HUDEP-2 (cell line): ENCODE measurements around the gene RPL22.

Experiments used
- DNase-seq, 76 experiments: peaks; one replicate each; lab custom pipeline; 2025; ENCODE audit not compliant: unreplicated experiment in 76 of 76; lab: John Stamatoyannopoulos, UW

Gene RPL22

GRCh38 chr1:6177681-6178380 is 21.6 kb downstream of the RPL22 start:
- DNase-seq, result no peak

GRCh38 chr1:6176779-6177178 is 22.6 kb downstream of the RPL22 start:
- no peak for DNase-seq

- DNase-seq, result no peak
These were observed 24.0 kb downstream of the RPL22 start for GRCh38 chr1:6175411-6175828.

DNA sequence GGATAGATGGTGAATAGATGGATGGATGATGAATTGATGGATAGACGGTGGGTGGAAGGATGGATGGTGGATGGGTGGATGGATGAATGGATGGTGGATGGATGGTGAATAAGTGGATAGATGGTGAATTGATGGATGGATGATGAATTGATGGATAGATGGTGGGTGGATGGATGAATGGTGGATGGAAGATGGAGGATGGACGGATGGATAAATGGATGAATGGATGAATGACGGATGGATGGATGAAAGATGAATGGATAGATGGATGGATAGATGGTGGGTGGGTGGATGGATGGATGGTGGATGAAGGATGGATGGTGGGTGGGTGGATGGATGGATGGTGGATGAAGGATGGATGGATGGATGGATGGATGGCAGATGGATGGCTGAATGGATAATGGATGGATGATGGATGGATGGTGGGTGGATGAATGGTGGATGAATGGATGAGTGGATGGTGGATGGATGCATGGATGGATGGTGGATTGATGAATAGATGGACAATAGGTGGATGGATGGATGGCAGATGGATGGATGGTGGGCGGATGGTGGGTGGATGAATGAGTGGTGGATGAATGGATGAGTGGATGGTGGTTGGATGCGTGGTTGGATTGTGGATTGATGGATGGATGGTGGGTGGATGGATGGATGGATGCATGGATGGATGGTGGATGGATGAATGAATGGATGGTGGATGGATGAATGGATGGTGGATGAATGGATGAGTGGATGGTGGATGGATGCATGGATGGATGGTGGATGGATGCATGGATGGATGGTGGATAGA is 24.6 kb downstream of the RPL22 start:
- DNase-seq, result no peak

- no peak for DNase-seq
These were observed 26.8 kb downstream of the RPL22 start for GRCh38 chr1:6172549-6172948.

DNA sequence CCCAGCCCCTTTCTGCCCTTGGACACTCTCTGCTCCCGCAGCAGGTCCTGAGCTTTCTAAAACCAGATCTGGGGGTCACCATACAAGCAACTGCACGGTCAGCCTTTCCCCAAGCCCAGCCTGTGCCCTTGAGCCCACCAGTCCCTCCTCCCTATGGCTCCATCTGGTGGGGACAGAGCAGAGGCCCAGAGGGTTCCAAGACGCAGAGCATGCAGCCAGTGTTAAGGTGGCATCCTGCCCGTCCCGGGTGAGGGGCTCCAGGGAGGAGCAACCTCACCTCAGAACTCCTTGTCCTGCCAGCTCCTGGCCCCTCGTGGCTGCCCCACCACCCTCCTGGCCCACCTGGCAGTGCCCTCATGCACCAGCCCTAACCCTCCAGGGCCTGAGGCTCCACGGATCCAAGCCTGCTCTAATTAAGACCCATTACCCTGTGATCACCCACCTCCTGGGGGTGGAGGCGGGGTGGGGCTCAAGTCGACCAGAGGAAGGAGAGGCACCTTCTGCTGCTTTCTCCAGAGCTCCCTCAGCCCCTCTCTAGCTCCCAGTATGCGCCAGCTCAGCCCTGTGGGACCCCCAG is 27.8 kb downstream of the RPL22 start:
- DNase-seq, result peak in 17 of 76 experiments; percentile 5 to 40 (median 24)

DNA sequence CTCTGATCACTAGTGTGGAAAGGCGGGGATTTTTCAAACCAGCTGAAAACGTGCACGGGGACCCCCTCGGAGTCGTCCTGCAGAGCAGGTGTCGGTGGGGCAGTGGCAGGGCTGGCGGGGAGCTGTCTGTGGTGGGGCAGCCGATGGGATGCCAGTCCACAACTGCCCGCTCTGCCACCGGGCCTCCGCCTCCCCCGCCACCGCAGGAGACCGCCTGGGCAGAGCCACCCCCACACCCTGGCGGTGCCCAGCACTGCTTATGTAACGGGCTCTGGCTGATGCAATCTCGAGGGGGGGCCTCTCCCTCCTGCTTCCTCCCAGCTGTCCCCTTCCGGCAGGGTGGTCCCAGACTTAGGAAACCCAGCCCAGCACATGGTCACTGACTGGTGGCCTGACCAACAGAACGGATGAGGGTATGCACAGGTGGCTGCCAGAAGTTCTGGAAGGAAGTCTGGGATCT is 28.6 kb downstream of the RPL22 start:
- peak in 19 of 76 experiments; percentile 8 to 47 (median 25) for DNase-seq

- DNase-seq, result no peak
These were observed 29.2 kb downstream of the RPL22 start for GRCh38 chr1:6170116-6170741.

GRCh38 chr1:6168947-6169586 is 30.3 kb downstream of the RPL22 start:
- DNase-seq, result no peak

GRCh38 chr1:6167391-6168303 is 31.7 kb downstream of the RPL22 start:
- no peak for DNase-seq

- no peak for DNase-seq
These were observed 32.6 kb downstream of the RPL22 start for GRCh38 chr1:6166655-6167390.

DNA sequence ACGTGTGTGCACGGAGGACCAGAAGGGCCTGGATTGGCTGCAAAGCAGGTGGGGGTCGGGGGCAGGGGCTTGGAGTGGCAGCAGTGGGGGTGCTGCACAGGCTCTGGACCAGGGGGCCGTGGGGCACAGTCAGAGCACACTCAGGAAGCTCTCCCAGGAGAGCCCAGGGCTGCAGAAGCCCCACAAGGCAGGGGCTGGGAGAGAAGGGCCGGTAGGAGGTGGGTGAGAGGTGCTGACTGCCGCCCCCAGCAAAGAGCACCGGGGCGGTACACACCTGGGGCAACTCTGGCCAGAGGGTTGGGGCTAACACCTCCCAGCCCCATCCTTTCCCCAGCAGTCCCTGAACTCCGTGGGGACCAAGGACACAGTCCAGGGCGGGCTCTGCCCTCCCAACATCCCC is 33.2 kb downstream of the RPL22 start:
- DNase-seq, result no peak

DNA sequence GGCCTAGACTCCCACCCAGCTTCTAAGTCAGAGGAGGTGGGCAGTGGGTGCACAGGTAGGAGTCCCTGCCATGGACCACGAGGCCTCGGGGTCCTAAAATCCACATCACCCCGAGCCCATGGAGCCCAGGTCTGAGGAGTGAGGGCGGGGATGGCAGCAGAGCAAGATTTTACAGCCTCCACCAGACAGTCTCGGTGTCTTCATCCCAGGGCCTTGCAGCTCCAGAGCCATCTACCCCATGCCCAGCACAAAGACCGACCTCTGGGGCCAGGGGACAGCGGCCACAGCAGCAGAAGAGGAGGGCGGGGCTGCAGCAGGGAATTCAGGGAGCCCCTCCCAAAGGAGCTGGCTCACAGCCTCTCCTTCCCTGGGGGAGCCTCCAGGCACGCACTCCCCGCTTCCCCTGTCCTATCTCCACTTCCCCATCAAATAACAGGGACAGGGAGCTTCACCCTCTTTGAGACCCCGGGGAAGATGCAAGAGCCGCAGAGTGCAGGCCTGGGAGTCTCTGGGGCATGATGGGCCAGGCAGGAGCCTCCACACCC is 33.9 kb downstream of the RPL22 start:
- DNase-seq, result no peak

GRCh38 chr1:6165027-6165426 is 34.4 kb downstream of the RPL22 start:
- DNase-seq, result no peak

- no peak for DNase-seq
These were observed 35.3 kb downstream of the RPL22 start for GRCh38 chr1:6163973-6164617.

DNA sequence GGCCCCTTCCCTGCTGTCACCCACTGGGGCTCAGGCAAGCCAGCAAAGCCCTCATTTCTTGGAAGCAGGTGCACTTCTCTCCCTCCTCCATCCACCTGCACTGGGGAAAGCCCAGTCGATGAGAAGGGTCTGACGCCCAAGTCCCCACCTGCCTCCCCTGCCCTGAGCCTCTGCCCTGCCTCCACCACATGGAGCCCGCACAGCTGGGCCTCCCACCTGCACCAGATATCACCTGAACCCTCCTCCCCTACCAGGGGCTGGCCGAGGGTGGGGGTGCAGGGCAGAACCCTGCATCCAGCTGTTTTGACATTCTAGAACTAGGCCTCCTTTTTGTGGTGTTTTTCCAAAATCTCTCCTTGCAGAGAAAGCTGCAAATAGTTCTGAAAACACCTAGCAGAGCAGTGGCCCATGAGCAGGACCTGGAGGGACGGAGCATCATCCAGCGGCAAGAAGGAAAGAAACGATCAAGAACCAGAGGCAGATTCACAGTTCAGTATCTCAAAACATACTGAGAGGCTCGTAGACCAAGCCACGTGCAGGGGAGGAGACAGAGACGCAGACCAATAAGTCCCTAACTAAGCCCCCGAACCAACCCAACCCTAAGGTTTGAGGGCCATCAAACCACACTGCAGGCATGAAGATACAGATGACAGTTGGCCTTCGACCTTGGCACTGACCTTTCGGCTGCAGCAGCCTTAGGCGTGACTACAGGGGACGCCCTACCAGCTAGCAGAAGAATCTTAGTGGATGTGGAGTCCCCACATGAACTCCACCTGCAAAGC is 36.0 kb downstream of the RPL22 start:
- DNase-seq, result no peak

- no peak for DNase-seq
These were observed 36.6 kb downstream of the RPL22 start for GRCh38 chr1:6162773-6163172.

- DNase-seq, result no peak
These were observed 37.1 kb downstream of the RPL22 start for GRCh38 chr1:6162341-6162740.
